GM19328 (cell line): ENCODE data around the gene ABCG8.

ENCODE experiments used
- ATAC-seq: cut with Tn5 transposase; IDR thresholded peaks from one replicate; pipeline ENCODE4 v1.9.1; 2021; ENCODE audit warnings: mild to moderate bottlenecking, moderate library complexity; ENCODE audit not compliant: unreplicated experiment

The ABCG8 gene

DNA sequence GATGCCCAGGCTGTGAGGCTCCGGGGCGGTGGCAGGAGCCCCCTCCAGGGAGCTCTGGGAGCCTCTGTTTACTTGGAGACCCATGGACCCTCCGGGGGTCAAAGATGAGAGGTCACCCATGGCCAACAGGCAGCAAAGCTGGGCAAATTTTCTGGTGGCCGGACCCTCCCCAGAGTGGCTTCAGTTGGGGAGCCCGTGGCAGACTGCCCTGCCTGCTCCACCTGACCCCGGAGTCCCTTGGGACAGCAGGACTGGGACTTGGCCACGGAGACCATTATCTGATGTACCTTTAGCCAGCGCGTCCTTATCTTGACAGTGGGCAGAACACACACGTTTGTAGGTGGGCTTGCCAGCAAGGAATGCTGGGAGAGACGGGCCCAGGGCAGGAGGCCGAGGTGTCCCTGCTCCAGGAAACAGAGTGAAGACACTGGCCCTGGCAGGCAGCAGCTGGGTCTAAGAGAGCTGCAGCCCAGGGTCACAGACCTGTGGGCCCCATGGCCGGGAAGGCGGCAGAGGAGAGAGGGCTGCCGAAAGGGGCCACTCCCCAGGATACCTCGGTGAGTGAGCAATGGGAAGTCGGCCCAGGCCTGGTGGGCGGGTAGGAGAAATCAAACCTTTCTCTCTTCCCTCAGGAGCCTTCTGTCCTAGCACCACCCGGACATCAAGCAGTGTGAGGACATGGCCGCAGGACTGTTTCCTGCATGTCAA, at the start of gene ABCG8, which contains the start of gene ABCG5:
Gene ABCG8 (plus strand): TSS at position 412 of the 708 bp plus-strand sequence. CDS start 83 bp downstream, at position 495.
Gene ABCG5 (minus strand): TSS at position 280 of the 708 bp plus-strand sequence. CDS start 160 bp downstream, at position 120.
- no peak for ATAC-seq

GRCh38 chr2:43790147-43790546, 48.6 kb upstream of the ABCG8 start:
- no peak for ATAC-seq

GRCh38 chr2:43791035-43791765, 47.6 kb upstream of the ABCG8 start:
- no peak for ATAC-seq

- no peak for ATAC-seq
Observed at GRCh38 chr2:43792653-43793052, 46.1 kb upstream of the ABCG8 start.

- ATAC-seq: no peak
Observed at GRCh38 chr2:43794956-43795355, 43.8 kb upstream of the ABCG8 start.

GRCh38 chr2:43796206-43796605, 42.6 kb upstream of the ABCG8 start:
- no peak for ATAC-seq

DNA sequence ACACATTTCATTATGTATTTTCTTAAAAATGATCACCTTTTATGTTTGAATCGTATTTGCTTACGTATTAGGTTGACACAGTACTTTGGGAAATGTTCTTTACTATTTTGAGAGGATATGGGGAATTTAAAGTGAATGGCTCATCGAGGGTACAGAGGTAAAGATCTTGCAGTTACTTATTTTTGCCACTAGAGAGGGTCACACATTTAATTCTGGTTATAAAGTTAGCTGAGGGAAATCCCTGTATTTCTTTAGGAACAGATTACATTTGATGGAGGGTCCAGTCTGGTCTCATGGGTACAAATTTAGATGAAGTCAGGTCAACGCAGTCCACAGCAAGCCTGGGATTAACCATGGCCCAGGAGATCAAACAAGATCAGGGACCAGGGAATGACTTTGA, 40.5 kb upstream of the ABCG8 start:
- no peak for ATAC-seq

- ATAC-seq: no peak
Observed at GRCh38 chr2:43800894-43801293, 37.9 kb upstream of the ABCG8 start.

- ATAC-seq: no peak
Observed at GRCh38 chr2:43802135-43802534, 36.6 kb upstream of the ABCG8 start.

- no peak for ATAC-seq
Observed at GRCh38 chr2:43803113-43803512, 35.7 kb upstream of the ABCG8 start.

GRCh38 chr2:43806719-43807031, 32.1 kb upstream of the ABCG8 start:
- no peak for ATAC-seq

DNA sequence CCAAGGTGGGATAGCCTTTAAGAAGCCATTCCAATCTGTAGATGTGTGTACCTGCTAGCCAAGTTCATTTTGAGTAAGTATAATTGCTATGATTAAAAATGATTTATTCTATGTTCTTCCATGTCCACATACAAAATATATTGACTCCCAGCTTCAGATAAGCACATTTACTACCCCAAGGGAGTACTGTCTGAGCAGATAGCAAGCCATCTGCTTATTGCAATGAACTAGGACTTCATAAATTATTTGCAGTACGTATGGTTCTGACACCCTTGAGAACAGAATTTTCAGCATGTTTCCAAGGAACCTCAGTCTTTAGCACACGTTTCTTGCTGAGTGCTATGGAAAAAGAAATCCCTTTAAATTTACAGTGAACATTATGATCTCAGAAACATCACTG, 28.3 kb upstream of the ABCG8 start:
- ATAC-seq: no peak

- ATAC-seq: no peak
Observed at GRCh38 chr2:43810888-43811287, 27.9 kb upstream of the ABCG8 start.

DNA sequence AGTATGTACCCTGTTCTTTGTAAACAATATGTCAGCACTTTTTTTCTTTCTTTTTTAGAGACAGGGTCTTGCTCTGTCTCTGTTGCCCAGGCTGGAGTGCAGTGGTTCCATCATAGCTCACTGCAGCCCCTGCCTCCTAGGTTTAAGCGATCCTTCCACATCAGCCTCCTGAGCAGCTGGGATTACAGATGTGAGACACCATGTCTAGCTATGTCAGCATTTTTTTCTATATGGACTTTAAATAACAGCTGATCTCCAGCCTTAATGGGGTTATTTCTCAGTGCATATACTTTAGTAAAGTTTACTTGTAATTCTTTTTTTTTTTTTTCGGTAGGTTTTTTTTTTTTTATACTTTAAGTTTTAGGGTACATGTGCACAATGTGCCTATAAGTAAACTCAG, 26.8 kb upstream of the ABCG8 start:
- no peak for ATAC-seq

DNA sequence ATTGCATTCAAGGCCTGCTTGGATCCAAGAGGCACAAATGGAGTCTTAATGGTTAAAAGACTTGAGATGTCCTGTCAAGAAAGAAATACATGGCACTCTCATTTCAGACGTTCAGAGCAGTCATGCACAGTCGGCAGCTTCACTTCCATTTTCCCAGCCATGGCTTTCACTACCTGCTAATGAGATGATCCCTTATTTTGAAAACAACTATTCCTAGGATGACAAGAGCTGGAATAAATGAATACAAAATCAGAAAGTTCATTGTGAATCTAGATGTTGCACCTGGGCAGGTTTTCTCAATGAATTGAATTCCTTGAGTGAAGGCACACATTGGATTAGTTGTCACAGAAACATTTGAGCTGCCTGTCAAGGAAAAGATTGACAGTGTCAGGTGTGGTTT, 25.8 kb upstream of the ABCG8 start:
- ATAC-seq: no peak

DNA sequence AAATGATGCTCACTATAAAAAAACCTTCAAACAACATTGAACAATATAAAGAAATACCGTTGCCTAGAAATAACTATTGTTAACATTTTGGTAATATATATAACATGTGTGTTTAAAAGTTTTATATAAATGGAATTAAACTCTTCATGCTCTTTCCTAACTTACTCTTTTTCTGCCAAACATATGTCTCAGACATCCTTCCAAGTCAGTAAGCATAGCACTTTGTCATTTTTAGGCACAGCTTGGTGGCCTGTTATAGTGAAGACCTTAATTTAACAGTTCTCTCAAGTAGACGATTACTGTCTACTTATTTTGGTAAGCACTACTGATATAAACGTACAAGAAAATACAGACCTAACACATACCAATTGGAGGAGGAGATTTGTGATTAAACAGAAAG, 24.1 kb upstream of the ABCG8 start:
- ATAC-seq: no peak

GRCh38 chr2:43818761-43819160, 20.0 kb upstream of the ABCG8 start:
- no peak for ATAC-seq

DNA sequence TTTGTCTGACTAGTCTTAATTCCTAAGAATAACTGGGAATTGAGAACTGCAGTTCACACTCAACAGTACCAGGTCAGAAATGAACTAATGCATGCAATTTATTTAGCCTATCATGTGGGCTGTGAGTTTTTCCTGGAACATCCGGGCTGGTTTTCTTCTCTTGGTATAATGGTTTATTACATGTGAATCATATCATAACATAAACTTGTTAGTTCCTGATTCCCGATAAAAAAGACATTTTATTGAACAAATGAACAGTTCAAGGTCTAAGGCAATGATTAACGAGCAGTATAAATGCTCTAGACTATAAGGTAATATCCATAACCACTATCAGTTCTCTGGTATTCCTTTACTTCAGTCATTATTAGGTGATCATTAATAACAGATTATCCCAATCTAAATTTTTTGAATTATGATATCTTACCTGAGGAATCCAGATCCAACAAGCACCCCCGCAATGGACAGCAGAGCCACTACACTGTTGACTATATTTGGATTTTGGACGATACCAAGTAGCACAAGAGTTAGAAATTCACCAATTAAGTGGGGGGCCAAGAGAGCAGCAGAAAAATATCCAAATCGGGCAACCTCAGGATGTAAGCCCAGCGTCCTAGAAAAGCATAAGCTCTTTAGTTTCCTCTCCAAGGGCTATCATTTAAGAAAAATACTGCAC, 19.1 kb upstream of the ABCG8 start:
- no peak for ATAC-seq

GRCh38 chr2:43822839-43823238, 15.9 kb upstream of the ABCG8 start:
- ATAC-seq: no peak

GRCh38 chr2:43823751-43824150, 15.0 kb upstream of the ABCG8 start:
- no peak for ATAC-seq

DNA sequence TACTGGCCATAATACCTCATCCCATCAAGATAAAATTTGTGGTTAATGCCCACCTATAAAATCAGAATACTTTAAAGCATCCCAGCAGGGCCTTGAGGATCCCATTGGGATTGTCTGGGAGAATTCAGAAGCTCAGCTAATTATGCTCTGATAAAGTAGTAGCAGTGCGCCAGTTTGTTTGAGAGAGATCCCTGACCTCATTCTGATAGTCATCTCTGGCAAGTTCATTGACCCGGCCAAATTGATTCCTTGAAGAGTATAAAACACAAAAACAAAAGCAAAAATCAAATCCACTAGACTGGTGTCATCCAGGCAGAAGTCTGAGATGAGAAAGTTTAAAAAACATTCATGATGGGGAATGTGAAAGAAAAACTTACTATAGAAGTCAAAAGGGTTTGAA, 14.3 kb upstream of the ABCG8 start:
- no peak for ATAC-seq

GRCh38 chr2:43824951-43825493, 13.7 kb upstream of the ABCG8 start:
- no peak for ATAC-seq
